Measurements from ENCODE around the gene MGMT. TPM values are rescaled to one million over a fixed set of nuclear protein-coding genes. Genes with fewer than 3 reads are reported as not detected.

The MGMT gene
- total and polyA plus RNA-seq, 9 of the 15 experiments (the other 6 are each of a cell fraction or from before 2014, with no cell fraction given): 0.03 to 0.29 (median 0.11) TPM; not detected in 4

- CTCF ChIA-PET (ENCODE audit: low intra/inter-chr PET ratio): no interaction called here
- no peak for DNase-seq (ENCODE audit: extremely low read depth in 1 of 4, low spot score in 3 of 4)
- no TSS peak for BruUV-seq (replicated peaks)
- TF ChIP-seq ZNF655 (CRISPR knock-in tag; IDR thresholded peaks at IDR 0.05) (no peak), FOXA3 (CRISPR knock-in tag; conservative IDR thresholded peaks at IDR 0.05 in 1 of 2, IDR thresholded peaks at IDR 0.05 in 1 of 2) (no peak), ZBTB34 (CRISPR knock-in tag; IDR thresholded peaks at IDR 0.05) (no peak), CREB3L1 (IDR thresholded peaks at IDR 0.05; ENCODE audit: borderline replicate concordance, low read depth) (no peak), CGGBP1 (CRISPR knock-in tag; IDR thresholded peaks at IDR 0.05) (no peak), SMAD3 (CRISPR knock-in tag; conservative IDR thresholded peaks at IDR 0.05) (no peak), MCM5 (IDR thresholded peaks at IDR 0.05; ENCODE audit: low read depth) (no peak), ZBTB9 (CRISPR knock-in tag; IDR thresholded peaks at IDR 0.05) (no peak), SMAD1 (IDR thresholded peaks at IDR 0.05; ENCODE audit: low read depth, low read length, partially characterized antibody) (no peak), HCFC1 (IDR thresholded peaks at IDR 0.05; ENCODE audit: low read depth, low read length) (no peak), ZBTB12 (CRISPR knock-in tag; IDR thresholded peaks at IDR 0.05) (no peak), TEAD1 (CRISPR knock-in tag; IDR thresholded peaks at IDR 0.05) (no peak)
- TF ChIP-seq, protein P1, sequence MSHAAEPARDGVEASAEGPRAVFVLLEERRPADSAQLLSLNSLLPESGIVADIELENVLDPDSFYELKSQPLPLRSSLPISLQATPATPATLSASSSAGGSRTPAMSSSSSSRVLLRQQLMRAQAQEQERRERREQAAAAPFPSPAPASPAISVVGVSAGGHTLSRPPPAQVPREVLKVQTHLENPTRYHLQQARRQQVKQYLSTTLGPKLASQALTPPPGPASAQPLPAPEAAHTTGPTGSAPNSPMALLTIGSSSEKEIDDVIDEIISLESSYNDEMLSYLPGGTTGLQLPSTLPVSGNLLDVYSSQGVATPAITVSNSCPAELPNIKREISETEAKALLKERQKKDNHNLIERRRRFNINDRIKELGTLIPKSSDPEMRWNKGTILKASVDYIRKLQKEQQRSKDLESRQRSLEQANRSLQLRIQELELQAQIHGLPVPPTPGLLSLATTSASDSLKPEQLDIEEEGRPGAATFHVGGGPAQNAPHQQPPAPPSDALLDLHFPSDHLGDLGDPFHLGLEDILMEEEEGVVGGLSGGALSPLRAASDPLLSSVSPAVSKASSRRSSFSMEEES (CRISPR knock-in tag; IDR thresholded peaks at IDR 0.05): no peak
Observed at GRCh38 chr10:129446183-129446581, 20.9 kb upstream of the MGMT start.

More at GRCh38 chr10:129446183-129446581, 20.9 kb upstream of the MGMT start:
- FAIRE-seq (no peak), ATAC-seq (no peak)
- intact Hi-C loops (cut with micrococcal nuclease): no loop called here
- POLR2A ChIA-PET: no interaction called here
- WGBS (ENCODE audit: insufficient coverage, low coverage, missing lambda C conversion rate): 0% methylated on average over 4 of the region's 4 CpGs
- H4K20me1 ChIP-seq (replicated peaks; ENCODE audit: control insufficient read depth, insufficient read depth, low read length): no peaks in the 10 kb centered on the region
- peaks cover 0 to 8% of the 10 kb centered on the region in 2 experiments; a peak in 1 of 5 replicates for H3K27me3 ChIP-seq (ENCODE audit: control insufficient read depth in 2 of 2, insufficient read depth in 2 of 2, low read length in 2 of 2)
- in situ Hi-C loops (cut with MboI): no loop called here
- H3K9ac ChIP-seq (ENCODE audit: insufficient read depth in 1 of 2, low read depth in 2 of 2, low read length in 2 of 2): no peak overlapping the region
- no peak overlapping the region for H3K27ac ChIP-seq (ENCODE audit: extremely low read depth, low read depth, low read length)
- H3K4me3 ChIP-seq: no peak overlapping the region
- no peaks in the 10 kb centered on the region for H3K79me2 ChIP-seq (ENCODE audit: control insufficient read depth, insufficient read depth, low read length)
- H3K36me3 ChIP-seq (ENCODE audit: control insufficient read depth, insufficient read depth, low read length): no peaks in the 10 kb centered on the region
- H2AFZ ChIP-seq (ENCODE audit: low read depth, low read length): no peak overlapping the region
- H3K4me1 ChIP-seq (replicated peaks in 1 of 2; ENCODE audit: control insufficient read depth in 2 of 2, insufficient read depth in 2 of 2, low read length in 2 of 2): no peaks in the 10 kb centered on the region
- H3K9me1 ChIP-seq (ENCODE audit: control insufficient read depth, insufficient read depth, low read length): no peaks in the 10 kb centered on the region
- H3K4me2 ChIP-seq (ENCODE audit: insufficient read depth, low read length): no peak overlapping the region
- H3K9me3 ChIP-seq (replicated peaks; ENCODE audit: control insufficient read depth, insufficient read depth, low read depth, low read length): no peaks in the 10 kb centered on the region

Measured in K562 (cell line).